HG03025 (cell line): Measurements from ENCODE around the gene TULP3.

Experiments used
- ATAC-seq: cut with Tn5 transposase; IDR thresholded peaks from one replicate; pipeline ENCODE4 v1.9.1; 2021; ENCODE audit warnings: mild to moderate bottlenecking, moderate library complexity; ENCODE audit not compliant: unreplicated experiment, low FRiP score

TULP3 gene

GRCh38 chr12:2963154-2963759 is 72.6 kb downstream of the TULP3 start:
- ATAC-seq: no peak

GRCh38 chr12:2963760-2964292 is 73.1 kb downstream of the TULP3 start:
- no peak for ATAC-seq

GRCh38 chr12:2967651-2968050 is 77.0 kb downstream of the TULP3 start:
- no peak for ATAC-seq

GRCh38 chr12:2970744-2971143 is 80.1 kb downstream of the TULP3 start:
- no peak for ATAC-seq

DNA sequence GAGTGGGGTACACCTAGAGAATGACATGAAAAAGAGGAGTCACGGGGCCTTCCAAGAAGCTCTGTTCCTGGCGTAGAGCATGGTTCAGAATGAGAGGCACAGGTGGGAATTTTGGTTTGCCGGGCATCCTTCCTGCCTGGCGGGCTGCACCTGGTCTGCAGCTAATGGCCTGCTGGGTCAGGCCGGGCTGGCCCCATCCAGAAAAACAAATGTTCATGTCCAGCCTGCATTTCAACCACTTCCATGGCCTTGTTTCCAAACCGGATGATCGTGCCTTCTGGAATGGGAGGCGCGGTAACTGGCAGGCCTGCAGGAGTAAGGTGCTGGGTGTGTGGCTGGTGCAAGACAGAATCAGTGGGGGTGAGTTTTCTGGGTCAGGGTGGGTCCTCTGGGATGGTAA is 82.9 kb downstream of the TULP3 start:
- no peak for ATAC-seq

- ATAC-seq: no peak
Measured at GRCh38 chr12:2974560-2974971, 83.9 kb downstream of the TULP3 start.

DNA sequence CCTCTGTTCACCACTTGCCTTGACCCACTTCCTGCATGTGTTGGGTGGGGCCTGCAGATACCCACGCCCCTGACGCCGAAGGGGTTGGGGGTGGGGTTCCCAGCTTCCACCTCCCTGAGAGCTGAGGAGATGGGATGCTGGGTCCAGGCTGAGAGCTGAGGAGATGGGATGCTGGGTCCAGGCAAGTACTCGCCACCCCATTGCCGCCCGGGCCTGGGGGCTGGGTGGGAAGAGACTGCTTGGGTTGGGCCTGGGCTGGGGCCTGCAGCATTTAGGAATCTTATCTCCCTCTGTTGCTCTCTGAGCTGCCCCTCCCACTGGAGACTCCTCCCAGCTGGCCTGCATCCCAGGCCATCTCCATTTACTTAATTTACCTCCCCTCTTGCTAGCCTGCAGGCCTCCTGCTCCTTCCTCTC is 85.9 kb downstream of the TULP3 start:
- no peak for ATAC-seq

GRCh38 chr12:2977776-2978175 is 87.1 kb downstream of the TULP3 start:
- no peak for ATAC-seq

- no peak for ATAC-seq
Measured at GRCh38 chr12:2979806-2980205, 89.1 kb downstream of the TULP3 start.

- ATAC-seq: no peak
Measured at GRCh38 chr12:2980630-2981029, 89.9 kb downstream of the TULP3 start.

GRCh38 chr12:2982361-2982760 is 91.7 kb downstream of the TULP3 start:
- ATAC-seq: no peak

- no peak for ATAC-seq
Measured at GRCh38 chr12:2984249-2984648, 93.6 kb downstream of the TULP3 start.

DNA sequence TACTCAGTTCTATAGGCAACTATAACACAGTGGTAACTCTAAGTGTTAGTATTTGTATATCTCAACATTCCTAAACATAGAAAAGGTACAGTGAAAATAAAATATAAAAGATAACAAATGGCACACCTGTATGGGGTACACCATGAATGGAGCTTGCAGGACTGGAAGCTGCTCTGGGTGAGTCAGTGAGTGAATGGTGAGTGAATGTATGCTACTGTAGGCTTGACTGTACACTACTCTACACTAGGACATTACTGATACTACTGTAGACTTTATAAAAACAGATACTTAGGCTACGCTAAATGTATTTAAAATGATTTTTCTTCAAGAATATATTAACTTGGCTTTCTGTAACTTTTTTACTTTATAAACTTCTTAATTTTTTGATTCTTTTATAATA is 94.0 kb downstream of the TULP3 start:
- no peak for ATAC-seq

- no peak for ATAC-seq
Measured at GRCh38 chr12:2986876-2987275, 96.2 kb downstream of the TULP3 start.

- no peak for ATAC-seq
Measured at GRCh38 chr12:2988494-2988893, 97.8 kb downstream of the TULP3 start.
